ENCODE data around the gene VPS29. TPM values are rescaled to one million over a fixed set of nuclear protein-coding genes. Genes with fewer than 3 reads are reported as not detected.

The VPS29 gene
- total and polyA plus RNA-seq, 8 donors, result 29.1 to 120 (median 39.8) TPM

- TF ChIP-seq CTCF (IDR thresholded peaks at IDR 0.05), result no peak
- Histone ChIP-seq H3K36me3 (no peaks in the 10 kb centered on the region), H3K9me3 (no peaks in the 10 kb centered on the region), H3K4me1 (no peaks in the 10 kb centered on the region), H3K4me3 (no peak overlapping the region), H3K27me3 (no peaks in the 10 kb centered on the region), H3K27ac (no peak overlapping the region)
- no peak for FAIRE-seq
- intact Hi-C loops (cut with DNase I), result loop anchor here in 2 of 3 donors (10.0 kb wide), 2 partner anchors 78 to 88 kb away; no protein-coding TSS in a partner anchor
- 66 to 91% methylated on average over 3 of the region's 3 CpGs for WGBS, 2 donors
- no peak for ATAC-seq
- no peak for DNase-seq
These were observed 15.1 kb upstream of the VPS29 start for GRCh38 chr12:110516995-110517394.

GRCh38 chr12:110514363-110514762 is 12.5 kb upstream of the VPS29 start:
- intact Hi-C loops (cut with DNase I), result loop anchor here (5.0 to 10.0 kb wide), 3 partner anchors 80 to 90 kb away; no protein-coding TSS in a partner anchor
- no peak for FAIRE-seq
- Histone ChIP-seq H3K9me3 (no peaks in the 10 kb centered on the region), H3K4me1 (no peaks in the 10 kb centered on the region), H3K4me3 (no peak overlapping the region), H3K27me3 (no peaks in the 10 kb centered on the region), H3K27ac (no peak overlapping the region), H3K36me3 (no peaks in the 10 kb centered on the region)
- TF ChIP-seq CTCF (IDR thresholded peaks at IDR 0.05), result no peak
- DNase-seq, result no peak
- ATAC-seq, result no peak
- WGBS, 2 donors, result 50 to 58% methylated on average over 1 of the region's 1 CpG

- intact Hi-C loops (cut with DNase I), result loop anchor here (5.0 to 10.0 kb wide), 3 partner anchors 81 to 91 kb away; no protein-coding TSS in a partner anchor
- H3K27me3 ChIP-seq, result no peaks in the 10 kb centered on the region
- no peaks in the 10 kb centered on the region for H3K36me3 ChIP-seq
- TF ChIP-seq CTCF (IDR thresholded peaks at IDR 0.05), result no peak
- no peak overlapping the region for H3K27ac ChIP-seq
- FAIRE-seq, result no peak
- ATAC-seq, result no peak
- no peaks in the 10 kb centered on the region for H3K4me1 ChIP-seq
- H3K9me3 ChIP-seq, result no peaks in the 10 kb centered on the region
- DNase-seq, result no peak
- WGBS, 2 donors, result 63 to 79% methylated on average over 6 of the region's 6 CpGs
- no peak overlapping the region for H3K4me3 ChIP-seq
These were observed 11.9 kb upstream of the VPS29 start for GRCh38 chr12:110513842-110514241.

- intact Hi-C loops (cut with DNase I), result no loop called here
- no peak for TF ChIP-seq CTCF (IDR thresholded peaks at IDR 0.05)
- Histone ChIP-seq H3K4me1 (no peaks in the 10 kb centered on the region), H3K9me3 (no peaks in the 10 kb centered on the region), H3K4me3 (no peak overlapping the region), H3K27me3 (no peaks in the 10 kb centered on the region), H3K36me3 (no peaks in the 10 kb centered on the region), H3K27ac (no peak overlapping the region)
- ATAC-seq (no peak), FAIRE-seq (no peak), DNase-seq (no peak)
- 82 to 92% methylated on average over 4 of the region's 4 CpGs for WGBS, 2 donors
These were observed 6.2 kb upstream of the VPS29 start for GRCh38 chr12:110508071-110508586.

- Histone ChIP-seq H3K9me3 (no peaks in the 10 kb centered on the region), H3K27ac (no peak overlapping the region), H3K4me1 (peaks cover 0 to 9% (median 3%) of the 10 kb centered on the region in 3 donors), H3K4me3 (no peak overlapping the region), H3K27me3 (no peaks in the 10 kb centered on the region), H3K36me3 (no peaks in the 10 kb centered on the region)
- intact Hi-C loops (cut with DNase I), result no loop called here
- no peak for ATAC-seq
- TF ChIP-seq CTCF (IDR thresholded peaks at IDR 0.05), result no peak
- no peak for FAIRE-seq
- no peak for DNase-seq
- WGBS, 2 donors, result 69 to 72% methylated on average over 3 of the region's 3 CpGs
These were observed 3.4 kb upstream of the VPS29 start for GRCh38 chr12:110505332-110505731.

Measured in pancreas (tissue), 10 donors.